Measurements from ENCODE around the gene SOAT2. TPM values are rescaled to one million over a fixed set of nuclear protein-coding genes. Genes with fewer than 3 reads are reported as not detected.

Gene SOAT2
- not detected in 2 replicates for total RNA-seq

GRCh38 chr12:53102883-53103807, at the start of gene SOAT2:
TSS of gene SOAT2 (plus strand) at chr12:53103486. CDS start at chr12:53103578, 92 bp downstream.

GRCh38 chr12:53079226-53080117, 23.8 kb upstream of the SOAT2 start, which contains the start of gene SPRYD3:
TSS of gene SPRYD3 (minus strand) at chr12:53079390. CDS start at chr12:53079333, 57 bp downstream.

GRCh38 chr12:53097564-53098353, 5.5 kb upstream of the SOAT2 start, which contains the start of gene IGFBP6:
TSS of gene IGFBP6 (plus strand) at chr12:53097667. CDS start at chr12:53097718, 51 bp downstream.

Other genes with a start within 250 kb of the SOAT2 start
- 172 and 194 TPM in 2 replicates for gene KRT8, start 198.4 kb upstream of the SOAT2 start, total RNA-seq
- gene KRT18, start 154.4 kb upstream of the SOAT2 start, total RNA-seq, result 181 and 366 TPM in 2 replicates
- 1,225 and 1,493 TPM in 2 replicates for gene EIF4B, start 97.0 kb upstream of the SOAT2 start, total RNA-seq
- 0.34 and 3.1 TPM in 2 replicates for gene TNS2, start 53.4 kb upstream of the SOAT2 start, total RNA-seq
- gene SPRYD3, start 24.1 kb upstream of the SOAT2 start, total RNA-seq, result 24.3 and 25.5 TPM in 2 replicates
- 18.2 and 108 TPM in 2 replicates for gene IGFBP6, start 5.8 kb upstream of the SOAT2 start, total RNA-seq
- 13.3 and 20.4 TPM in 2 replicates for gene ZNF740, start 77.2 kb downstream of the SOAT2 start, total RNA-seq
- 5.5 and 12.0 TPM in 2 replicates for gene CSAD, start 77.4 kb downstream of the SOAT2 start, total RNA-seq
- gene ITGB7, start 103.8 kb downstream of the SOAT2 start, total RNA-seq, result 2.6 and 3.1 TPM in 2 replicates
- 33.2 and 96.8 TPM in 2 replicates for gene RARG, start 128.7 kb downstream of the SOAT2 start, total RNA-seq
- gene ESPL1, start 164.8 kb downstream of the SOAT2 start, total RNA-seq, result 0.34 and 1.1 TPM in 2 replicates
- 191 and 243 TPM in 2 replicates for gene PFDN5, start 192.1 kb downstream of the SOAT2 start, total RNA-seq
- gene MYG1, start 196.2 kb downstream of the SOAT2 start, total RNA-seq, result 21.0 and 28.4 TPM in 2 replicates
- 25.3 and 32.5 TPM in 2 replicates for gene AAAS, start 218.1 kb downstream of the SOAT2 start, total RNA-seq
- gene SP7, start 232.9 kb downstream of the SOAT2 start, total RNA-seq, result not detected in 2 replicates